Measurements from ENCODE around the gene RAD51AP1.
"Not testable (repeated sequence)": the region's sequence is repeated elsewhere in the genome, so short reads cannot be mapped to it uniquely, and the experiment has no call there.

The RAD51AP1 gene

DNA sequence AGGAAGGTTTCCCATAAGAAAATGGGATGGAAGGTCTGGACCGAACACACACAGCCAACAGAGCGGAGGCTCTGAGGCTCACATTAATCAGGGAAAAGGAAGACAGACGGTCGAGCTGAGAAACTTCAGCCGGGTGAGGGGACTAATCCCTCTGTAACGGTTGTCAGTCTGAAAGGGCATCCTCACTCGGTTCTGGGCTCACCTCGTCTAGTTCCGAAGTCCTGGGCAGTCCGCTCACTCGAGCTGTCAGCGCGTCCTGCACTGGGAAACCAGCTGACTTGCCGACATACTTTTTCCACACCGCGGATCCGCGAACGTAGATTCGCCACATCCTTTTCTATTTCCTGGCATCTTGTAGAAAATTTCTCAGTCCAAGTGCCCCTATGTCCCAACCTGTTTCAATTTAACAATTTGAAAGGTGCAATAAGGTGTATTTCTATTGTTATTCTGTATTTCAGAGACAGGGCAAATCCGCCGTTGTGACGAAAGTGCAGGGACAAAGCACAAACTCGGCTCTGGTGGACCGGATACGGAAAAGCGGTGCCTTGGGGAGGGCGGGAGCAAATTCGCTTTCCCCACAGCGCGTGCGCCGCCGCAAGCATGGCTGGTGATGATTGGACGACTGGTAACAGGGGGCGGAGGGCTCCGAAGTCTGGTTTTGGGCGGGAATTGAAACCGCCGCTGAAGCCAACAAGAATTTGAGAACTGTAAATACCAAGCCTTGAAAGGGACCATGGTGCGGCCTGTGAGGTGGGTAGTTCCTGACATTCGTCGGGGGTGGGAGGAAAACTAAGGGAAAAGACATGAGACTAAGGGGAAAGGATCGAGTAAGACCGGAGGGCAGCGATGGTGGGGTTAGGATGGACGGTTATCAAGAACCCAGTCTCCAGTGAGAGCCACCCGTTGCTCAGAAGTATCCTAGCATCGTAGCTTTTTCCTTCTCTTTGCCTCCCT, at the start of gene RAD51AP1:
Gene RAD51AP1, plus strand, starts transcription at position 684 of the 954 bp plus-strand sequence. Its CDS starts 50 bp downstream, at position 734.
- DNase-seq: peak; percentile 93

- no peak for DNase-seq
Observed at GRCh38 chr12:4489556-4489955, 49.1 kb upstream of the RAD51AP1 start.

DNA sequence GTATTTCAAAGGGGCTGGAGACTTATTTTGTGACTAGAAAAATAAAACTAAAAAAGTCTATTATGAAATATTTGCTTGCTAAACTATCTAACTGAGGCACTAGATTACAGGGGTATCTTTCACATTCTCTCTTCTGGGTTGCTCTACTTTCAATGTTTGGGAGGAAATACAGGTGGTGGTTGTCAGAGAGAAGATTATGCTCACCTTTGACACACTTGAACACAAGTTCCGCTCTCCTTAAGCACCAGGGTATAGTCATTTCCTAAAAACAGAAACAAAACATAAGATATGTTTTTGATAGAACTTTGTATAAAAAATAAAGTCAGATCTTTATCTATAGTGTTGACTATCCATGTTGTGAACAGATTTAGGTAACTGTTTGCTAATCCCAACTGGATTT, 47.7 kb upstream of the RAD51AP1 start:
- no peak for DNase-seq

- no peak for DNase-seq
Observed at GRCh38 chr12:4496145-4496838, 42.4 kb upstream of the RAD51AP1 start.

GRCh38 chr12:4499186-4499585, 39.5 kb upstream of the RAD51AP1 start:
- no peak for DNase-seq

- DNase-seq: no peak
Observed at GRCh38 chr12:4505376-4505986, 33.2 kb upstream of the RAD51AP1 start.

DNA sequence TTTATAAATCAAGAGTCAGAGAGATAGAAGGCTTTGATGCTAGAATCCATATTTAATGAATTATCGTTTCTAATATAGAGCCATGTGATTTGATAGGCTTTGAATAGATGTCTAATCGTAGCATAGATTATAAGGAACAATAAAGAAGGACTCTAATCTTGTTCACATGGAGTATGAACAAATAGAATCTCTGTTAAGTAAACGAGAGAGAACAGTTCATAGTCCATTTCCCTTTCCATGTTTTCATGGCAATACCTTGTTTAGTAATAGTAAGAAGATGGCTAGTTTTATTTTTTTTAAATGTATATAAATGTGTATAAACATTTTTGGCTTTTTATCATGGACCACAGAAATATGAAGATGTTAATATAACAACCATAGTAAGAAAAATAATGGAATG, 32.3 kb upstream of the RAD51AP1 start:
- DNase-seq: no peak

DNA sequence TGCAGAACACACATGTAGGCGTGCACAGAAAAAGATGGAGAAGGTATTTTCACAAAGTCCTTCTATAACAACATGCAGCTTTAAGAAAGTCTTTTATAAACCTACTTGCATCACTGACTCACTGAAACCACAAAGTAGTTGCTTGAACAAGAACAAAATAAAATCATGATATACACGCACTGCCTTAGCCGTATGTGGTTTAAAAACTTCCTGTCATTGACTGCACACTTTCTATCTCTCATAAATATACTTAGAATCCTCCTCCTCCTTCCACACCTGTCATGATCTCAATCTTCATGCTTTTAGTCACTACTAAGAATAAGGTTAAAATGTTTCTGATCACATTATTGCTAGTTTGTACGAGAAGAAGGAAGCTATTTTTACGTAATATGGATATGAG, 31.8 kb upstream of the RAD51AP1 start:
- no peak for DNase-seq

- not testable (repeated sequence) for DNase-seq
Observed at GRCh38 chr12:4508503-4508902, 30.2 kb upstream of the RAD51AP1 start.

DNA sequence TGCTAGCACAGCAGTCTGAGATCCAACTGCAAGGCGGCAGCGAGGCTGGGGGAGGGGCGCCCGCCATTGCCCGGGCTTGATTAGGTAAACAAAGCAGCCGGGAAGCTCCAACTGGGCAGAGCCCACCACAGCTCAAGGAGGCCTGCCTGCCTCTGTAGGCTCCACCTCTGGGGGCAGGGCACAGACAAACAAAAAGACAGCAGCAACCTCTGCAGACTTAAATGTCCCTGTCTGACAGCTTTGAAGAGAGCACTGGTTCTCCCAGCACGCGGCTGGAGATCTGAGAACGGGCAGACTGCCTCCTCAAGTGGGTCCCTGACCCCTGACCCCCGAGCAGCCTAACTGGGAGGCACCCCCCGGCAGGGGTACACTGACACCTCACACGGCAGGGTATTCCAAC, 29.4 kb upstream of the RAD51AP1 start:
- not testable (repeated sequence) for DNase-seq

DNA sequence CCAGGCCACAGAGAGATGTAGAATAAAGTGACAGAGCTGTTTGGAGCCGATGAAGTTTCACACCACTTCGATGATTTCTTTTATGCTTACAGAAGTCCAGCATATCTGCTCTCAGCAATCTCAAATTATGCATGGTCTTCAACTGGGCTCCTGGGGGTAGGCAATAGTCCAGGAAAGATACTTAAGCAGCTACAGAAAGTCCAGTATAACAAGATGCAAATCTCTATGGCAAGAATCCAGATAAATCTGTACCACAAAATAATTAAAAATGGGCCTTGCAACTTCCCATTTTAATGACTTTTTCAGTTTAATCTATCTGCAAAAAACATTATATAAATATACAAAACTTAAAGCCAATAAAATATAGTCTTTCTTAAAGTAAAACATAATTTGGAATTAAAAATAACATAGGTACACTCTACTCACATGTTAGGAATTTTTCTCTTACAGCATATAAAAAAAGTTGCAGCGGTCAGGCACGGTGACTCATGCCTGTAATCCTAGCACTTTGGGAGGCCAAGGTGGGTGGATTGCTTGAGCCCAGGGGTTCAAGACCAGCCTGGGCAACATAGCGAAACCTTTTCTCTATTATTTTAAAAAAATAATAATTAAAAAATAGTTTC, 20.5 kb upstream of the RAD51AP1 start:
- no peak for DNase-seq

DNA sequence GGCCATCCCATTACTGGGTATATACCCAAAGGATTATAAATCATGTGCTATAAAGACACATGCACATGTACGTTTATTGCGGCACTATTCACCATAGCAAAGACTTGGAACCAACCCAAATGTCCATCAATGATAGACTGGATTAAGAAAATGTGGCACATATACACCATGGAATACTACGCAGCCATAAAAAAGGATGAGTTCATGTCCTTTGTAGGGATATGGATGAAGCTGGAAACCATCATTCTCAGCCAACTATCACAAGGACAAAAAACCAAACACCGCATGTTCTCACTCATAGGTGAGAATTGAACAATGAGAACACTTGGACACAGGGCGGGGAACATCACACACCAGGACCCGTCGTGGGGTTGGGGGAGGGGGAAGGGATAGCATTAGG, 15.2 kb upstream of the RAD51AP1 start:
- not testable (repeated sequence) for DNase-seq

GRCh38 chr12:4526923-4527546, 11.7 kb upstream of the RAD51AP1 start:
- DNase-seq: no peak

GRCh38 chr12:4530160-4530559, 8.5 kb upstream of the RAD51AP1 start:
- DNase-seq: no peak

DNA sequence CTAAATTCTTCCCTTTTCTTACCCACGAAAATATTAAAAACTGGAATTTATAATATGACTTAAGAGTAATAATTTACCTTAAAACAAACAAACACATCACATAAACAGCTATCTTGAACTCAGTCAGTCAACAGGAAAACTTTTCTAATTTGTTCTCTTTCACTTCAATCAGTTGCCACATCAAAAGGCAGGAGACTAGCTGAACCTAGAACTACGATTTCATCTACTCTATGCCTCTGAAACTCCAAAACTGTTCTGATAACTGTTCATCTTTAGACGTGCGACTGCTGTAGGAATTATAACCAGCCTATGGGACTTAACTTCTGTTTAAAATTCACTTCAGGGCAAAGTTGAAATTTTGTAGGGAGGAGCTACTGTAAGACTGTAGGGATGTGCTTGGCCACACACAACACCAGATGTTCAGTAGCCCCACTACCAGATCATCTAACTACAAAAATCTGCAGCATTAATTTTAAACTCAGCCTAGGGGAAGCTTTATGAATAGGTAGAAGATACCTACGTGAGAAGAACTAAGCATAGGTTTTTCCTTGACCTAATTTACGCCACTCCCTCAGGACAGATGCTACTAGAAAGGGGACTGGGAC, 7.6 kb upstream of the RAD51AP1 start:
- DNase-seq: no peak

- DNase-seq: no peak
Observed at GRCh38 chr12:4535092-4535491, 3.6 kb upstream of the RAD51AP1 start.

DNA sequence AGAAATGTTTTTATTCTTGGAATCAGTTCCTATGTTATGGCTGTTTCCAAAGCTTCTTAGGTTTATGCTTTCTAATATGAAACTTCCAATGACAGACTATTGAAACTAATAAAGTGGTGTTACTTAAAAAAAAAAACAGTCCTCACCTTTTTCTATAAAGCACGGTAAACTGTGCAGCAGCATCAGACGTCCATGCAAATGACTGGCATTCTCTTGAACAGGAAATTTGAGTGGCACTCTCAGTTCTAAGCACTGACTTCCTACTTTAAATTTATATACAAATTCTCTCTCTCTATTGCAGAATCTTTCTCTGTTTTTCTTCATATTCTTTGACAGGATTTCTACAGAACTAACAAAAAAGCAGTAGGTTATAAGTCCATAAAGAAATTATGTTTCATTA, 2.8 kb upstream of the RAD51AP1 start:
- no peak for DNase-seq

- no peak for DNase-seq
Observed at GRCh38 chr12:4539167-4539870, 629 bp downstream of the RAD51AP1 start.

DNA sequence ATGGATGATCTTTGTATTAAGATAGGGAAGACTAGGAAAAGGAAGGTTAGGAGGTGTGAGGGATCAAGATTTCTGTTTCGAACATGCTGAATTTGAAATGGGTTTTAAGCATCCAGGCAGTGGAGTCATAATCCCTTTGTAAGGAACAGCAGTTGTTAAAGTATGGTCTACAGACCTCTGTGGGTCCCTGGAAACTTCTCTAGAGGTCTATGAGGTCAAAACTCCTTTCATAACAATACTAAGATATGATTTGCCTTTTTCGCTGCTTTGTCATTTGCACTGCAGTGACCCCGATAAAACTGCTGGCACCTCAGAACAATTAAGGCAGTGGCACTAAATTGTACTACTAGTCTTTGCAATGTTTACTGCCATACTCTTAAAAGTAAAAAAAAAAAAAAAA, 1.5 kb downstream of the RAD51AP1 start:
- DNase-seq: no peak

GRCh38 chr12:4540638-4541037, 1.9 kb downstream of the RAD51AP1 start:
- DNase-seq: no peak

GRCh38 chr12:4545195-4545594, 6.5 kb downstream of the RAD51AP1 start:
- no peak for DNase-seq

- no peak for DNase-seq
Observed at GRCh38 chr12:4552191-4552590, 13.5 kb downstream of the RAD51AP1 start.
